ENCODE results near the gene MAN1A1.

MAN1A1 gene

DNA sequence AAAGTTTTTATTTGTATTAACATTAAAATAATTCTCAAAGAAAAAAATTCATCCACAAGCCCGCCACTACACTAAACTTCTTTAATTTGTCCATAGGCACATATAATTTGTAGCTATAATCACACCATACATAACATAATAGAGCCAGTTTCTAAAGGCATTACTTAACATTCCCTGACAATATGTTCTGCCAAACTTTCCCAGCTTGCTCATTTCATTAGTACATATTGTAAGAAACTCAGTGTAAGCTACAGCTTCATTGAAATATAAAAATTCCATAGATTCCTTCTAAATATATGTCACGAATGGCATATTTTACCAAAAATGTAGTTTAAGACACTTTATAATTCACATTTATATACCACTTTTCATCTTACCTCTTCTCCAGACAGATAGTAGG lies 59.3 kb downstream of the MAN1A1 start:
- H3K79me2 ChIP-seq (ENCODE audit: control insufficient read depth, low read length) = no peaks in the 10 kb centered on the region
- H3K4me1 ChIP-seq (ENCODE audit: control insufficient read depth, low read length) = no peaks in the 10 kb centered on the region
- H3K36me3 ChIP-seq (ENCODE audit: control insufficient read depth, low read length) = no peaks in the 10 kb centered on the region
- no peaks in the 10 kb centered on the region for H3K9me3 ChIP-seq (ENCODE audit: control insufficient read depth, insufficient read depth, low read length)
- H3F3A ChIP-seq (ENCODE audit: control insufficient read depth, insufficient read depth) = no peaks in the 10 kb centered on the region
- H3K4me3 ChIP-seq (ENCODE audit: low read length) = no peak overlapping the region
- no peak overlapping the region for H3K27ac ChIP-seq (ENCODE audit: low read depth, low read length)
- no peaks in the 10 kb centered on the region for H3K9me2 ChIP-seq (replicated peaks; ENCODE audit: control insufficient read depth, low read length)
- H3K27me3 ChIP-seq (ENCODE audit: control insufficient read depth, low read length) = no peaks in the 10 kb centered on the region
- no peak overlapping the region for H3K4me2 ChIP-seq (ENCODE audit: low read length)
- TF ChIP-seq CTCF (IDR thresholded peaks at IDR 0.05; ENCODE audit: low read depth, low read length, poor library complexity, severe bottlenecking) (no peak), EZH2phosphoT487 (IDR thresholded peaks at IDR 0.05; ENCODE audit: borderline replicate concordance, low read length) (no peak)
- no peaks in the 10 kb centered on the region for H4K20me1 ChIP-seq (ENCODE audit: control insufficient read depth, insufficient read depth, low read depth, low read length)

- H3K4me1 ChIP-seq (ENCODE audit: control insufficient read depth, low read length) = no peaks in the 10 kb centered on the region
- TF ChIP-seq CTCF (IDR thresholded peaks at IDR 0.05; ENCODE audit: low read depth, low read length, poor library complexity, severe bottlenecking) (no peak), EZH2phosphoT487 (IDR thresholded peaks at IDR 0.05; ENCODE audit: borderline replicate concordance, low read length) (no peak)
- no peak overlapping the region for H3K4me3 ChIP-seq (ENCODE audit: low read length)
- H3K9me3 ChIP-seq (ENCODE audit: control insufficient read depth, insufficient read depth, low read length) = no peaks in the 10 kb centered on the region
- no peak overlapping the region for H3K27ac ChIP-seq (ENCODE audit: low read depth, low read length)
- no peaks in the 10 kb centered on the region for H3K79me2 ChIP-seq (ENCODE audit: control insufficient read depth, low read length)
- H3K4me2 ChIP-seq (ENCODE audit: low read length) = no peak overlapping the region
- H3F3A ChIP-seq (ENCODE audit: control insufficient read depth, insufficient read depth) = no peaks in the 10 kb centered on the region
- H3K36me3 ChIP-seq (ENCODE audit: control insufficient read depth, low read length) = no peaks in the 10 kb centered on the region
- H3K27me3 ChIP-seq (ENCODE audit: control insufficient read depth, low read length) = no peaks in the 10 kb centered on the region
- no peaks in the 10 kb centered on the region for H3K9me2 ChIP-seq (replicated peaks; ENCODE audit: control insufficient read depth, low read length)
- H4K20me1 ChIP-seq (ENCODE audit: control insufficient read depth, insufficient read depth, low read depth, low read length) = no peaks in the 10 kb centered on the region
Observed at GRCh38 chr6:119289651-119290050, 59.9 kb downstream of the MAN1A1 start.

DNA sequence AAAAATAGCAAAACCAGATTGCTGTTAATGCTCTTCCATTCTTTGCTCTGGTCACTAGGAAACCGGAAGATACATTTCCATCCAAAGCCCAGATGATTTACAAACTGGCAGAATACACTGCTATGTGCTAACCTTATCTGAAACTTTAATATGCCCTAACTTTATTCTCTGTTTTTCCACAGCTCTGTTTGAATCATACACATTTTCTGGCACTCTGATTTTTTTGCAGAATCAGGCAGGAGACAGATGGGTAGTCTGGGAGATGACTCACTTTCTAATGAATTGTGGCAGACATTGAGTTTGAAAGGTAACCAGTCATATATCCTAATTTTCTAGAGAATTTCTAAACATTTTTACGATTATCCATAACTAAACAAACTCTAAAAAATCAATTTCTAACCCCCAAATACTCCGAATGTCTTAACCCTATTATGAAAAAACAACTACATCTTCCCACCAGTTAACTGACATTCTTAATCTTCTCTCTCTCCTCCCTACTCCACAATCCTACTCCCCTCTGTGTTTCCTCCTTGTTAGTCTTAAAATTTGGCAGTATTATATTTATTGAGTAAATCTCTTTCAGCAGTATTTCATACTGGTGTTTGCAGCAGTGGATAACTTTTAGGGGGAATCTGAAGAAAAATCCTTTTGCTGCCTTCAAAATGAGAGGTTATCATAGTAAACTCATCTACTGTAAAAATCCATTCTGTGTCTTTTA lies 63.5 kb downstream of the MAN1A1 start:
- Histone ChIP-seq H3K4me3 (ENCODE audit: low read length) (no peak overlapping the region), H3K9me2 (replicated peaks; ENCODE audit: control insufficient read depth, low read length) (no peaks in the 10 kb centered on the region), H4K20me1 (ENCODE audit: control insufficient read depth, insufficient read depth, low read depth, low read length) (no peaks in the 10 kb centered on the region), H3K27ac (ENCODE audit: low read depth, low read length) (no peak overlapping the region), H3K36me3 (ENCODE audit: control insufficient read depth, low read length) (no peaks in the 10 kb centered on the region), H3K79me2 (ENCODE audit: control insufficient read depth, low read length) (no peaks in the 10 kb centered on the region), H3K9me3 (ENCODE audit: control insufficient read depth, insufficient read depth, low read length) (no peaks in the 10 kb centered on the region), H3K27me3 (ENCODE audit: control insufficient read depth, low read length) (no peaks in the 10 kb centered on the region), H3F3A (ENCODE audit: control insufficient read depth, insufficient read depth) (no peaks in the 10 kb centered on the region), H3K4me2 (ENCODE audit: low read length) (no peak overlapping the region), H3K4me1 (ENCODE audit: control insufficient read depth, low read length) (no peaks in the 10 kb centered on the region)
- TF ChIP-seq EZH2phosphoT487 (IDR thresholded peaks at IDR 0.05; ENCODE audit: borderline replicate concordance, low read length) (no peak), CTCF (IDR thresholded peaks at IDR 0.05; ENCODE audit: low read depth, low read length, poor library complexity, severe bottlenecking) (no peak)
